OCI-LY7 (cell line): ENCODE data around the gene PRKAG2. TPM values are rescaled to one million over a fixed set of nuclear protein-coding genes. Genes with fewer than 3 reads are reported as not detected.

Source experiments
- BruUV-seq: library from RNA; stranded (reverse); fragments of 400-500 nt; replicated peaks from 2 replicates; lab custom pipeline; 2021; lab: Mats Ljungman, UMichigan
- CTCF ChIA-PET: fragments of 300-600 bp; sonication (Branson Sonifier 250); formaldehyde crosslinking; loops from one replicate; lab custom pipeline; 2022; ENCODE audit warnings: antibody characterized with exemption; ENCODE audit not compliant: unreplicated experiment; lab: Charles Lee
- POLR2A ChIA-PET: fragments of 300-600 bp; sonication (Branson Sonifier 250); formaldehyde crosslinking; loops from one replicate; lab custom pipeline; 2022; ENCODE audit warnings: antibody characterized with exemption; lab: Charles Lee
- DNase-seq: peaks from one replicate; pipeline ENCODE4 v3.0.0-alpha.2; 2015; ENCODE audit warnings: low spot score
- H2AFZ ChIP-seq: fragments of 200-600 bp; sonication (generic), shearing (Covaris generic); 2 replicates; pipeline ENCODE4 v1.6.1; 2014; ENCODE audit warnings: mild to moderate bottlenecking, antibody characterized with exemption, low read length, moderate library complexity
- H3K27ac ChIP-seq: fragments of 200-600 bp; sonication (generic); 2 replicates; pipeline ENCODE4 v1.5.1; 2014; ENCODE audit warnings: mixed run types, low read depth, mild to moderate bottlenecking, moderate library complexity, low read length, inconsistent platforms; ENCODE audit not compliant: poor library complexity, severe bottlenecking
- H3K36me3 ChIP-seq: fragments of 200-600 bp; sonication (generic); 2 replicates; pipeline ENCODE4 v1.6.1; 2014; ENCODE audit warnings: mild to moderate bottlenecking, antibody characterized with exemption, low read length, moderate library complexity, mixed read lengths; ENCODE audit not compliant: insufficient read depth
- H3K4me1 ChIP-seq: fragments of 200-600 bp; sonication (generic); 2 replicates; pipeline ENCODE4 v1.5.1; 2014; ENCODE audit warnings: mild to moderate bottlenecking, low read length; ENCODE audit not compliant: insufficient read depth, poor library complexity, severe bottlenecking
- H3K4me2 ChIP-seq: fragments of 200-600 bp; sonication (generic); 2 replicates; pipeline ENCODE4 v1.6.1; 2014; ENCODE audit warnings: mild to moderate bottlenecking, low read length
- H3K4me3 ChIP-seq: fragments of 200-600 bp; sonication (generic); 2 replicates; pipeline ENCODE4 v1.5.1; 2014; ENCODE audit warnings: mild to moderate bottlenecking, low read depth, low read length; ENCODE audit not compliant: poor library complexity, severe bottlenecking
- H3K79me2 ChIP-seq: fragments of 200-600 bp; sonication (generic); 2 replicates; pipeline ENCODE4 v1.6.1; 2016; ENCODE audit warnings: low read depth, mild to moderate bottlenecking, low read length, moderate library complexity, mixed read lengths; ENCODE audit not compliant: insufficient read depth
- H3K9me2 ChIP-seq: fragments of 200-600 bp; sonication (generic); 2 replicates; pipeline ENCODE4 v1.6.1; 2016; ENCODE audit warnings: mild to moderate bottlenecking, low read length, mixed read lengths; ENCODE audit not compliant: insufficient read depth
- H3K9me3 ChIP-seq: fragments of 200-600 bp; sonication (generic); 2 replicates; pipeline ENCODE4 v1.6.1; 2014; ENCODE audit warnings: mild to moderate bottlenecking, mixed run types, low read length, mixed read lengths
- H4K20me1 ChIP-seq: fragments of 200-600 bp; sonication (generic); 2 replicates; pipeline ENCODE4 v1.6.1; 2014; ENCODE audit warnings: mild to moderate bottlenecking, antibody characterized with exemption, low read length, moderate library complexity, mixed read lengths; ENCODE audit not compliant: insufficient read depth
- CTCF ChIP-seq: fragments of 200-600 bp; sonication (generic); conservative IDR thresholded peaks from 2 replicates; pipeline ENCODE4 v1.5.1; 2014; ENCODE audit warnings: mild to moderate bottlenecking, antibody characterized with exemption, low read length, moderate library complexity, mixed read lengths
- EZH2phosphoT487 ChIP-seq: fragments of 200-600 bp; sonication (generic); IDR thresholded peaks from 2 replicates; pipeline ENCODE4 v1.6.1; 2018; ENCODE audit warnings: low read depth, borderline replicate concordance, mild to moderate bottlenecking, mixed run types, antibody characterized with exemption, low read length, moderate library complexity, mixed read lengths
- intact Hi-C: fragments of 100-400 bp; cut with micrococcal nuclease; formaldehyde crosslinking; loops from one replicate; pipeline ENCODE4 v1.10.0; 2022; ENCODE audit not compliant: unreplicated experiment
- total RNA-seq, 2 experiments: library from RNA; depleted of rRNA in 1 of 2; stranded (reverse); fragments of >200 nt in 1 of 2; shearing (Covaris generic) in 1 of 2; gene quantifications; 2 replicates each; pipeline ENCODE4 v1.2.3, GENCODE V29; 2014 to 2022

Gene PRKAG2
- total RNA-seq, 2 experiments from 2014 or later, result 1.2 to 5.1 TPM

GRCh38 chr7:151724250-151724915, 152.5 kb downstream of the PRKAG2 start:
- H3K79me2 ChIP-seq, result no peaks in the 10 kb centered on the region
- no peak overlapping the region for H3K27ac ChIP-seq
- no peak overlapping the region for H3K4me3 ChIP-seq
- H3K4me1 ChIP-seq, result no peaks in the 10 kb centered on the region
- no peaks in the 10 kb centered on the region for H3K9me3 ChIP-seq
- H4K20me1 ChIP-seq, result no peaks in the 10 kb centered on the region
- no peaks in the 10 kb centered on the region for H3K36me3 ChIP-seq
- no peak overlapping the region for H3K4me2 ChIP-seq
- H3K9me2 ChIP-seq, result no peaks in the 10 kb centered on the region
- CTCF ChIA-PET, result no interaction called here
- DNase-seq, result no peak
- no peak for TF ChIP-seq CTCF
- no peak for TF ChIP-seq EZH2phosphoT487
- intact Hi-C loops, result no loop called here
- H2AFZ ChIP-seq, result no peak overlapping the region
- POLR2A ChIA-PET, result no interaction called here
- BruUV-seq, result no TSS peak

- TF ChIP-seq EZH2phosphoT487, result no peak
- no peak for TF ChIP-seq CTCF
- no peak overlapping the region for H3K27ac ChIP-seq
- intact Hi-C loops, result no loop called here
- H3K79me2 ChIP-seq, result no peaks in the 10 kb centered on the region
- H3K4me1 ChIP-seq, result no peaks in the 10 kb centered on the region
- H2AFZ ChIP-seq, result no peak overlapping the region
- H3K4me2 ChIP-seq, result no peak overlapping the region
- POLR2A ChIA-PET, result no interaction called here
- no peaks in the 10 kb centered on the region for H3K36me3 ChIP-seq
- H3K4me3 ChIP-seq, result no peak overlapping the region
- CTCF ChIA-PET, result no interaction called here
- no peaks in the 10 kb centered on the region for H3K9me3 ChIP-seq
- no peaks in the 10 kb centered on the region for H3K9me2 ChIP-seq
- no TSS peak for BruUV-seq
- no peaks in the 10 kb centered on the region for H4K20me1 ChIP-seq
- no peak for DNase-seq
These were observed 153.6 kb downstream of the PRKAG2 start for GRCh38 chr7:151723321-151723720.

- TF ChIP-seq EZH2phosphoT487 (no peak), CTCF (no peak)
- H3K4me2 ChIP-seq, result no peak overlapping the region
- H3K4me3 ChIP-seq, result no peak overlapping the region
- DNase-seq, result no peak
- no peaks in the 10 kb centered on the region for H3K4me1 ChIP-seq
- ChIA-PET CTCF (no interaction called here), POLR2A (no interaction called here)
- H3K9me2 ChIP-seq, result no peaks in the 10 kb centered on the region
- intact Hi-C loops, result no loop called here
- no peaks in the 10 kb centered on the region for H4K20me1 ChIP-seq
- H3K79me2 ChIP-seq, result no peaks in the 10 kb centered on the region
- H3K36me3 ChIP-seq, result no peaks in the 10 kb centered on the region
- no TSS peak for BruUV-seq
- no peak overlapping the region for H3K27ac ChIP-seq
- H2AFZ ChIP-seq, result no peak overlapping the region
- H3K9me3 ChIP-seq, result no peaks in the 10 kb centered on the region
These were observed 154.4 kb downstream of the PRKAG2 start for GRCh38 chr7:151722533-151722932.
